Astrocyte (in vitro differentiated cells and primary cell): ENCODE results near the gene SHB. TPM values are rescaled to one million over a fixed set of nuclear protein-coding genes. Genes with fewer than 3 reads are reported as not detected.

Experiments
- DNase-seq: peaks from one replicate; pipeline ENCODE4 v3.0.0-alpha.2; 2010; ENCODE audit warnings: low read depth
- FAIRE-seq: peaks from 2 replicates; lab custom pipeline; 2011; peaks lifted over from hg19 to GRCh38; lab: Jason Lieb, UNC
- H2AFZ ChIP-seq: 2 replicates; pipeline ENCODE4 v1.6.0; 2012; ENCODE audit warnings: low read depth, low read length, inconsistent platforms
- H3K27ac ChIP-seq: 2 replicates; pipeline ENCODE4 v1.5.1; 2011; ENCODE audit warnings: low read depth, low read length, inconsistent platforms
- H3K27me3 ChIP-seq: 2 replicates; pipeline ENCODE4 v1.6.0; 2011; ENCODE audit warnings: low read length, inconsistent platforms; ENCODE audit not compliant: insufficient read depth
- H3K36me3 ChIP-seq: 2 replicates; pipeline ENCODE4 v1.5.1; 2011; ENCODE audit warnings: low read length, inconsistent platforms; ENCODE audit not compliant: insufficient read depth
- H3K4me1 ChIP-seq: 2 replicates; pipeline ENCODE4 v1.5.1; 2011; ENCODE audit warnings: low read length, inconsistent platforms; ENCODE audit not compliant: insufficient read depth
- H3K4me2 ChIP-seq: 2 replicates; pipeline ENCODE4 v1.6.0; 2012; ENCODE audit warnings: low read length, inconsistent platforms
- H3K4me3 ChIP-seq: 2 replicates; pipeline ENCODE4 v1.5.1; 2011; ENCODE audit warnings: low read depth, mild to moderate bottlenecking, low read length, inconsistent platforms; ENCODE audit not compliant: insufficient read depth
- H3K79me2 ChIP-seq: 2 replicates; pipeline ENCODE4 v1.6.0; 2012; ENCODE audit warnings: mild to moderate bottlenecking, low read length, inconsistent platforms; ENCODE audit not compliant: insufficient read depth
- H3K9ac ChIP-seq: 2 replicates; pipeline ENCODE4 v1.6.0; 2012; ENCODE audit warnings: mild to moderate bottlenecking, low read length, inconsistent platforms
- H3K9me3 ChIP-seq: 2 replicates; pipeline ENCODE4 v1.5.1; 2012; ENCODE audit warnings: low read depth, mild to moderate bottlenecking, low read length, inconsistent platforms; ENCODE audit not compliant: insufficient read depth
- H4K20me1 ChIP-seq: 2 replicates; pipeline ENCODE4 v1.6.0; 2012; ENCODE audit warnings: low read length, inconsistent platforms; ENCODE audit not compliant: insufficient read depth
- H3K27ac Mint-ChIP-seq: one replicate; pipeline ENCODE4 v1.8.0; 2021; ENCODE audit warnings: mild to moderate bottlenecking, mixed read lengths; ENCODE audit not compliant: unreplicated experiment
- H3K27me3 Mint-ChIP-seq: one replicate; pipeline ENCODE4 v1.8.0; 2021; ENCODE audit warnings: low read depth, mixed read lengths; ENCODE audit not compliant: unreplicated experiment
- H3K36me3 Mint-ChIP-seq: one replicate; pipeline ENCODE4 v1.8.0; 2021; ENCODE audit warnings: low read depth, mixed read lengths; ENCODE audit not compliant: unreplicated experiment
- H3K4me1 Mint-ChIP-seq: one replicate; pipeline ENCODE4 v1.8.0; 2021; ENCODE audit warnings: low read depth, mixed read lengths; ENCODE audit not compliant: unreplicated experiment
- H3K4me3 Mint-ChIP-seq: one replicate; pipeline ENCODE4 v1.8.0; 2021; ENCODE audit warnings: mild to moderate bottlenecking, moderate library complexity, mixed read lengths; ENCODE audit not compliant: unreplicated experiment
- H3K9me3 Mint-ChIP-seq: one replicate; pipeline ENCODE4 v1.8.0; 2021; ENCODE audit warnings: mild to moderate bottlenecking, mixed read lengths; ENCODE audit not compliant: unreplicated experiment
- CTCF ChIP-seq: IDR thresholded peaks from 2 replicates; pipeline ENCODE4 v1.5.1; 2011; ENCODE audit warnings: low read depth, mild to moderate bottlenecking, inconsistent platforms, low read length, moderate library complexity; ENCODE audit not compliant: insufficient read depth
- EZH2 ChIP-seq: IDR thresholded peaks from 2 replicates; pipeline ENCODE4 v1.6.1; 2012; ENCODE audit warnings: mild to moderate bottlenecking, low read length, inconsistent platforms; ENCODE audit not compliant: insufficient read depth
- total RNA-seq: library from RNA; stranded (reverse); gene quantifications from 2 replicates; pipeline ENCODE4 v1.2.1, GENCODE V29; 2021

The SHB gene
- total RNA-seq, 1 donor from 2014 or later: 53.4 TPM

GRCh38 chr9:37927132-37927531 is 141.9 kb downstream of the SHB start:
- no peak overlapping the region for H3K9ac ChIP-seq
- peaks cover 79% of the 10 kb centered on the region for H3K79me2 ChIP-seq
- no peaks in the 10 kb centered on the region for H3K36me3 ChIP-seq
- no peak for DNase-seq
- Mint-ChIP-seq H3K27ac (no peak overlapping the region), H3K36me3 (peaks cover 15% of the 10 kb centered on the region), H3K27me3 (no peaks in the 10 kb centered on the region), H3K4me3 (no peak overlapping the region), H3K9me3 (peaks cover 2% of the 10 kb centered on the region), H3K4me1 (peaks cover 40% of the 10 kb centered on the region)
- H3K4me3 ChIP-seq: no peak overlapping the region
- H2AFZ ChIP-seq: no peak overlapping the region
- peaks cover 54% of the 10 kb centered on the region for H4K20me1 ChIP-seq
- no peaks in the 10 kb centered on the region for H3K9me3 ChIP-seq
- H3K4me1 ChIP-seq: peaks cover 37% of the 10 kb centered on the region
- TF ChIP-seq EZH2 (no peak), CTCF (no peak)
- no peaks in the 10 kb centered on the region for H3K27me3 ChIP-seq
- FAIRE-seq: no peak
- no peak overlapping the region for H3K4me2 ChIP-seq
- H3K27ac ChIP-seq: no peak overlapping the region

- TF ChIP-seq CTCF: no peak
- no peak for TF ChIP-seq EZH2
- H3K4me1 ChIP-seq: peaks cover 41% of the 10 kb centered on the region
- Mint-ChIP-seq H3K4me1 (peaks cover 44% of the 10 kb centered on the region), H3K9me3 (peaks cover 2% of the 10 kb centered on the region), H3K27me3 (no peaks in the 10 kb centered on the region), H3K4me3 (peak overlapping the region; percentile 20), H3K36me3 (peaks cover 16% of the 10 kb centered on the region), H3K27ac (peak overlapping the region; percentile 75)
- H3K9ac ChIP-seq: no peak overlapping the region
- H3K4me3 ChIP-seq: no peak overlapping the region
- peaks cover 55% of the 10 kb centered on the region for H4K20me1 ChIP-seq
- H3K27ac ChIP-seq: peak overlapping the region; percentile 3
- no peak for DNase-seq
- no peaks in the 10 kb centered on the region for H3K36me3 ChIP-seq
- H3K4me2 ChIP-seq: peak overlapping the region; percentile 49
- H3K79me2 ChIP-seq: peaks cover 79% of the 10 kb centered on the region
- no peak overlapping the region for H2AFZ ChIP-seq
- no peaks in the 10 kb centered on the region for H3K9me3 ChIP-seq
- H3K27me3 ChIP-seq: no peaks in the 10 kb centered on the region
- FAIRE-seq: no peak
Measured at GRCh38 chr9:37926737-37927118, 142.3 kb downstream of the SHB start.
